A549 (cell line): ENCODE data around the gene PRR5. TPM values are rescaled to one million over a fixed set of nuclear protein-coding genes. Genes with fewer than 3 reads are reported as not detected.
A peak's percentile ranks its signal among the peaks of the same experiment; 100 is the strongest.

Experiments
- ATAC-seq, 2 experiments: fragments of 200-7000 bp in 1 of 2; fragments of >200 bp in 1 of 2; cut with Nextera tagmentation in 1 of 2; cut with Tn5 transposase in 1 of 2; 3 replicates each; pipeline versions ENCODE4 v1.8.0 to v1.9.1; 2018 to 2020; ENCODE audit warnings: mild to moderate bottlenecking in 1 of 2, moderate library complexity in 1 of 2
- CTCF ChIA-PET: fragments of 300-600 bp; sonication (Branson Sonifier 250); formaldehyde crosslinking; extraction: SDS; loops from one replicate; lab custom pipeline; 2021; ENCODE audit warnings: antibody characterized with exemption, inconsistent platforms; lab: Yijun Ruan, JAX
- POLR2A ChIA-PET: fragments of 350-600 bp; formaldehyde crosslinking; extraction: SDS; loops from one replicate; lab custom pipeline; 2021; ENCODE audit warnings: antibody characterized with exemption, inconsistent platforms; lab: Yijun Ruan, JAX
- DNase-seq, 2 experiments: peaks; one replicate each; pipeline versions ENCODE4 v3.0.0 to v3.0.0-alpha.2; 2011 to 2016; ENCODE audit warnings: low read depth in 1 of 2, low spot score in 1 of 2
- FAIRE-seq: peaks from 2 replicates; lab custom pipeline; 2011; peaks lifted over from hg19 to GRCh38; lab: Jason Lieb, UNC
- H3K27ac ChIP-seq, 2 experiments: fragments of >200 bp; sonication (Bioruptor Twin); formaldehyde crosslinking; 3 replicates each; pipeline ENCODE4 v1.5.1; 2016 to 2017
- H3K4me1 ChIP-seq: fragments of >200 bp; sonication (Bioruptor Twin); formaldehyde crosslinking; 3 replicates; pipeline ENCODE4 v1.6.1; 2016
- H3K4me2 ChIP-seq: fragments of >200 bp; sonication (Bioruptor Twin); formaldehyde crosslinking; 3 replicates; pipeline ENCODE4 v1.6.1; 2016
- H3K4me3 ChIP-seq: fragments of >200 bp; sonication (Bioruptor Twin); formaldehyde crosslinking; 3 replicates; pipeline ENCODE4 v1.5.1; 2016
- H3K9me3 ChIP-seq: fragments of >200 bp; sonication (Bioruptor Twin); formaldehyde crosslinking; 3 replicates; pipeline ENCODE4 v1.6.1; 2016
- CEBPB ChIP-seq, 2 experiments: fragments of >200 bp in 1 of 2; sonication (Bioruptor Twin) in 1 of 2; formaldehyde crosslinking in 1 of 2; IDR thresholded peaks; 2 replicates each; pipeline ENCODE4 v1.6.1; 2012 to 2016
- FOSB ChIP-seq: fragments of 250-450 bp; sonication (Bioruptor Pico); IDR thresholded peaks from 2 replicates; pipeline ENCODE4 v1.5.0; 2020; ENCODE audit warnings: mild to moderate bottlenecking, moderate library complexity
- FOSL2 ChIP-seq, 2 experiments: fragments of 450-650 bp in 1 of 2; fragments of >200 bp in 1 of 2; sonication (Bioruptor Twin) in 1 of 2; formaldehyde crosslinking; IDR thresholded peaks; 2 replicates each; pipeline versions ENCODE4 v1.5.0 to v1.6.1; 2016 to 2020; ENCODE audit warnings: mild to moderate bottlenecking in 1 of 2, moderate library complexity in 1 of 2
- HDAC2 ChIP-seq: fragments of 200-600 bp; sonication (generic); IDR thresholded peaks from 2 replicates; pipeline ENCODE4 v1.6.1; 2016
- HEYL ChIP-seq: fragments of 250-450 bp; sonication (Bioruptor Pico); IDR thresholded peaks from 2 replicates; pipeline ENCODE4 v1.8.0; 2021; ENCODE audit warnings: mild to moderate bottlenecking, moderate library complexity
- KDM1A ChIP-seq: fragments of 200-600 bp; sonication (generic); IDR thresholded peaks from 2 replicates; pipeline ENCODE4 v1.6.1; 2016; ENCODE audit warnings: low read depth, mild to moderate bottlenecking
- KDM5A ChIP-seq: fragments of 200-600 bp; sonication (generic); IDR thresholded peaks from 2 replicates; pipeline ENCODE4 v1.6.1; 2016; ENCODE audit warnings: antibody characterized with exemption, mild to moderate bottlenecking
- MAFK ChIP-seq: fragments of 450-650 bp; IDR thresholded peaks from 2 replicates; pipeline ENCODE4 v1.6.1; 2014; ENCODE audit not compliant: partially characterized antibody
- NR3C1 ChIP-seq: fragments of >200 bp; sonication (Bioruptor Twin); formaldehyde crosslinking; IDR thresholded peaks from 3 replicates; pipeline ENCODE4 v1.6.1; 2017
- POLR2A ChIP-seq: IDR thresholded peaks from 2 replicates; pipeline ENCODE4 v1.6.1; 2012; ENCODE audit warnings: mild to moderate bottlenecking, low read length
- RNF2 ChIP-seq: fragments of 200-600 bp; sonication (generic); IDR thresholded peaks from 2 replicates; pipeline ENCODE4 v1.6.1; 2016; ENCODE audit warnings: low read depth, mild to moderate bottlenecking, antibody characterized with exemption, moderate library complexity, borderline replicate concordance
- SMC3 ChIP-seq: fragments of >200 bp; sonication (Bioruptor Twin); formaldehyde crosslinking; IDR thresholded peaks from 3 replicates; pipeline ENCODE4 v1.6.1; 2018; ENCODE audit warnings: inconsistent platforms
- USF2 ChIP-seq: fragments of 450-650 bp; IDR thresholded peaks from 2 replicates; pipeline ENCODE4 v1.6.1; 2014; ENCODE audit warnings: antibody characterized with exemption
- ZC3H11A ChIP-seq: fragments of 450-650 bp; IDR thresholded peaks from 2 replicates; pipeline ENCODE4 v1.6.1; 2014; ENCODE audit warnings: antibody characterized with exemption, mild to moderate bottlenecking
- WGBS: methylation state at CpG from one replicate; pipeline ENCODE4 v1.1.6; 2017; ENCODE audit errors: missing lambda C conversion rate; 5-methylcytosine and 5-hydroxymethylcytosine counted together
- polyA plus RNA-seq, 4 experiments: library from polyadenylated mRNA; depleted of rRNA in 3 of 4; stranded (reverse); fragments of >200 nt; fragmentation: RNase III in 1 of 4; extraction: RNeasy Plus Mini Kit Qiagen cat#74134 plus additional on column Dnase treatment in 1 of 4; gene quantifications; 2 replicates in 3 of 4; 3 replicates in 1 of 4; pipeline ENCODE4 v1.2.3, GENCODE V29; 2011 to 2017
- TF ChIP-seq, protein P1 (sequence below): fragments of 200-600 bp; sonication (generic); IDR thresholded peaks from 2 replicates; pipeline ENCODE4 v1.6.1; 2016; ENCODE audit warnings: antibody characterized with exemption, mild to moderate bottlenecking, moderate library complexity

Gene PRR5
- polyA plus RNA-seq, 2 of the 4 experiments (the other 2 are of a cell fraction) = 7.1 to 19.5 TPM

- H3K9me3 ChIP-seq = no peaks in the 10 kb centered on the region
- DNase-seq (no peak), ATAC-seq (no peak), FAIRE-seq (no peak)
- 89% methylated on average over 10 of the region's 17 CpGs for WGBS
- peak overlapping the region in 1 of 2 experiments; percentile 67; a peak in 3 of 6 replicates for H3K27ac ChIP-seq
- H3K4me1 ChIP-seq = peaks cover 20% of the 10 kb centered on the region
- POLR2A ChIA-PET = no interaction called here
- no peak overlapping the region for H3K4me3 ChIP-seq
- TF ChIP-seq MAFK (no peak), RNF2 (no peak)
- TF ChIP-seq, all 56 proteins: peak for 0
- CTCF ChIA-PET = interaction anchor here (0.8 to 1.0 kb wide), 2 partner anchors 38 to 42 kb away, joined by 3 read pairs; no protein-coding TSS in a partner anchor
- H3K4me2 ChIP-seq = peak overlapping the region; percentile 30; the same call in 2 of the 3 replicates
Measured at GRCh38 chr22:44740307-44740706, 38.3 kb downstream of the PRR5 start.

DNA sequence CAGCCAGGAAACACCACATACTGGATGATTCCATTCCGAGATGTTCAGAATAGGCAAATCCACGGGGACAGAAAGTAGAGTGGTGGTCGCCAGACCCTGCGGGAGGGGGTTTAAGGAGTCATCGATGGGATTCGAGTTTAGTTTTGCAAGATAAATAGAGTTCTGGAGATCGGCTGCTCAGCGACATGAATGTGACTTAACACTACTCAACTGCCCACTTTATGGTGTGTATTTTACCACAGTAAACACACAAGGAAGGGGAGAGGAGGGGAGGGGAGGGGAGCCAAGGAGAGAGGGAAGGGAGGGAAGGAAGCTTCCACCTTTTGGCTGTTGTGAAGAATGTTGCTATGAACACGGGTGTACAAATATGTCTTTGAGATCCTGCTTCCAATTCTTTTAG is 39.9 kb downstream of the PRR5 start:
- WGBS = 66% methylated on average over 9 of the region's 9 CpGs
- no peak for ATAC-seq
- ChIA-PET POLR2A (no interaction called here), CTCF (no interaction called here)
- no peak for FAIRE-seq
- Histone ChIP-seq H3K4me3 (no peak overlapping the region), H3K27ac (no peak overlapping the region), H3K9me3 (no peaks in the 10 kb centered on the region), H3K4me1 (peaks cover 25% of the 10 kb centered on the region), H3K4me2 (no peak overlapping the region)
- DNase-seq = no peak
- TF ChIP-seq, protein P1, sequence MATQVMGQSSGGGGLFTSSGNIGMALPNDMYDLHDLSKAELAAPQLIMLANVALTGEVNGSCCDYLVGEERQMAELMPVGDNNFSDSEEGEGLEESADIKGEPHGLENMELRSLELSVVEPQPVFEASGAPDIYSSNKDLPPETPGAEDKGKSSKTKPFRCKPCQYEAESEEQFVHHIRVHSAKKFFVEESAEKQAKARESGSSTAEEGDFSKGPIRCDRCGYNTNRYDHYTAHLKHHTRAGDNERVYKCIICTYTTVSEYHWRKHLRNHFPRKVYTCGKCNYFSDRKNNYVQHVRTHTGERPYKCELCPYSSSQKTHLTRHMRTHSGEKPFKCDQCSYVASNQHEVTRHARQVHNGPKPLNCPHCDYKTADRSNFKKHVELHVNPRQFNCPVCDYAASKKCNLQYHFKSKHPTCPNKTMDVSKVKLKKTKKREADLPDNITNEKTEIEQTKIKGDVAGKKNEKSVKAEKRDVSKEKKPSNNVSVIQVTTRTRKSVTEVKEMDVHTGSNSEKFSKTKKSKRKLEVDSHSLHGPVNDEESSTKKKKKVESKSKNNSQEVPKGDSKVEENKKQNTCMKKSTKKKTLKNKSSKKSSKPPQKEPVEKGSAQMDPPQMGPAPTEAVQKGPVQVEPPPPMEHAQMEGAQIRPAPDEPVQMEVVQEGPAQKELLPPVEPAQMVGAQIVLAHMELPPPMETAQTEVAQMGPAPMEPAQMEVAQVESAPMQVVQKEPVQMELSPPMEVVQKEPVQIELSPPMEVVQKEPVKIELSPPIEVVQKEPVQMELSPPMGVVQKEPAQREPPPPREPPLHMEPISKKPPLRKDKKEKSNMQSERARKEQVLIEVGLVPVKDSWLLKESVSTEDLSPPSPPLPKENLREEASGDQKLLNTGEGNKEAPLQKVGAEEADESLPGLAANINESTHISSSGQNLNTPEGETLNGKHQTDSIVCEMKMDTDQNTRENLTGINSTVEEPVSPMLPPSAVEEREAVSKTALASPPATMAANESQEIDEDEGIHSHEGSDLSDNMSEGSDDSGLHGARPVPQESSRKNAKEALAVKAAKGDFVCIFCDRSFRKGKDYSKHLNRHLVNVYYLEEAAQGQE = no peak
- TF ChIP-seq NR3C1 (no peak), USF2 (no peak), FOSL2 (IDR thresholded peaks at IDR 0.05) (no peak), FOSL2 (CRISPR knock-in tag; IDR thresholded peaks at IDR 0.05) (no peak), POLR2A (no peak), SMC3 (no peak), CEBPB (IDR thresholded peaks at IDR 0.05) (no peak), KDM1A (no peak)

DNA sequence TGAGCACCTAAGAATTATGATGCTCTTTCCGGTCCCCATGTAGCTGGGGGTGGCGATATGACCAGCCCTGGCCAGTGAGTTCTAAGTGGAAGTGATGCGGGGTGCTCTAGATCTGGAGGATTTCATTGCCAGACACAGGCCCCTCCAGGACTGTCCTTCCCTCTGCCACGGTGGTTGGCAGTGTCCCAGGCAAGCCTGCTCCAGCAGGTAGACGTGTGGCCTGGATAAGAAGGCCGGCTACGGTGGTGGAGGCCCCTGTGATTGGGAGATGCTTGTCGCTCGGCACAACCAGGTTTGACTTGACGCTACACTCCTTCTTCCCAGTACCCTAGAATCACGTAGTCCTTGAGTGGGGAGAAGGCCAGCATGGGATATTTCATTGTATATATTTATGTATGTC is 41.2 kb downstream of the PRR5 start:
- Histone ChIP-seq H3K4me2 (no peak overlapping the region), H3K4me3 (no peak overlapping the region), H3K4me1 (peaks cover 25% of the 10 kb centered on the region), H3K9me3 (no peaks in the 10 kb centered on the region), H3K27ac (no peak overlapping the region)
- TF ChIP-seq, protein P1 = no peak
- TF ChIP-seq ZC3H11A (no peak), HDAC2 (no peak), KDM5A (no peak), KDM1A (no peak), FOSB (CRISPR knock-in tag) (no peak), HEYL (no peak)
- ChIA-PET POLR2A (no interaction called here), CTCF (interaction anchor here (0.8 kb wide), 1 partner anchor 40 kb away, joined by 3 read pairs; no protein-coding TSS in a partner anchor)
- FAIRE-seq (no peak), ATAC-seq (no peak), DNase-seq (no peak)
- WGBS = 91% methylated on average over 11 of the region's 11 CpGs
